Occipital lobe (tissue), 1 donor: ENCODE results near the gene NQO1. TPM values are rescaled to one million over a fixed set of nuclear protein-coding genes. Genes with fewer than 3 reads are reported as not detected.

Experiments
- total RNA-seq: library from RNA; depleted of rRNA; stranded (reverse); fragments of >200 nt; gene quantifications from one replicate; pipeline ENCODE4 v1.2.3, GENCODE V29; 2014

The NQO1 gene
- total RNA-seq, 1 donor from 2014 or later = 8.4 TPM

Other genes with a start within 250 kb of the NQO1 start
- 17.0 TPM for gene NFAT5, start 160.6 kb downstream of the NQO1 start, total RNA-seq
- 11.1 TPM for gene NOB1, start 28.4 kb upstream of the NQO1 start, total RNA-seq
- gene WWP2, start 35.8 kb upstream of the NQO1 start, total RNA-seq = 15.9 TPM
- not detected for gene CLEC18A, start 224.8 kb upstream of the NQO1 start, total RNA-seq